ENCODE results near the gene ABAT.

GRCh38 chr16:8676160-8676547 is 1.7 kb downstream of the ABAT start:
- TF ChIP-seq CTCF (IDR thresholded peaks at IDR 0.05; ENCODE audit: low read depth, low read length) (no peak), EZH2phosphoT487 (IDR thresholded peaks at IDR 0.05; ENCODE audit: low read depth) (no peak)
